COLO668 (cell line): ENCODE measurements around the gene SALL2.
"Not testable (repeated sequence)": the region's sequence is repeated elsewhere in the genome, so short reads cannot be mapped to it uniquely, and the experiment has no call there.

ENCODE experiments used
- DNase-seq: peaks from one replicate; lab custom pipeline; 2025; ENCODE audit not compliant: unreplicated experiment; lab: John Stamatoyannopoulos, UW

The SALL2 gene

DNA sequence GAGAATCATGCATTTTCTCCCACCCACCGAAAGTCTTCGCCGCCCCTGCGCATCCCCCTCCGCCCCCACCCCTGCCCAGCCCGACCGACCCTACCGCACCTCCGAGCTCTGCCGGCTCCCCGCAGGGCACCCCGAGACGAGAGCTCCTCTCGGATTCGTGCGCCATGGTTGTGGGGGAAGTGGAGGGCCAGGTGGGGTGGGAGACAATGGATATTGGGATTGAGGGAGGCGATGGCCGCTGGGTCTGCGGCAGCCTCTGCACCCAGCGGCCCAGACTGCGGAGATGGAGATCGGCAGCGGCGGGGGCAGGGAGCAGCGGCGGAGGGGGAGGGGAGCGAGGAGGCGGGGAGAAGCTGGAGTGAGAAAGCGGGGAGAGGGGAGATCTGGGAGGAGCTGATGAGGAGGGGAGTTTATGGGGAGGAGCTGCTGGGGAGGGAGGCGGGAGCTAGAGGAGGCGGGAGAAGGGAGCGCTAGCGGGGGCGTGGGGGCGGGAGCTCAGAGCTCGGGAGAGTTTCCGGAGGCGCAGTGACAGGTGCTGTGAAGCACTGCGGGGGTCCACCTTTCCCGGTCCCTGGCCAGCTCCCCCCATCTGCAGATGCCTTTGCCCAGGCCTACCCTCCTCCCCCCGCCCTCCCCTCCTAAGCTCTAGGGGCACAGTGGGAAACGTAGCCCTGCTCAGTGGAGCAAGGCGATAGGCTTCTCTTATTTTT lies at the start of gene SALL2:
Gene SALL2 (minus strand): TSS at position 385 of the 710 bp plus-strand sequence. CDS start 219 bp downstream, at position 166.
- peak; percentile 95 for DNase-seq

DNA sequence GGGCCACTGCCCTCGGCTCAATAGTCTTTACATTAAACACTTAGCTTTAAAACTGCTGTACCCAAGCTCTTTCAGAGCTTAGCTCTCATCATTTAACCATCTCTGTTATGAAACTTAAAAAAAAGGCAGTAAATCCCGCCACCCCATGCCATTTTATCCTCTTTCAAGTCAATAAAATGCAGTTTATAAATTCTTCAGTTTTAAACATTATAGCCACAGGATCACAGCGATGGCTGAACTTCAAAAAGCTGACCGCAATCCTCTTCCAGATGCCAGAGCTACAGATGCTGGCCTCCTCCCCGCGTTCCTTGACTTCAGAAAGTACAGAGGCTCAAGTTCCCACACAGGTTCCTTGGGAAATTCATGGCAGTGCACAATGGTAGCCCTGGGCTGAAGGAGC lies 49.5 kb upstream of the SALL2 start:
- no peak for DNase-seq

DNA sequence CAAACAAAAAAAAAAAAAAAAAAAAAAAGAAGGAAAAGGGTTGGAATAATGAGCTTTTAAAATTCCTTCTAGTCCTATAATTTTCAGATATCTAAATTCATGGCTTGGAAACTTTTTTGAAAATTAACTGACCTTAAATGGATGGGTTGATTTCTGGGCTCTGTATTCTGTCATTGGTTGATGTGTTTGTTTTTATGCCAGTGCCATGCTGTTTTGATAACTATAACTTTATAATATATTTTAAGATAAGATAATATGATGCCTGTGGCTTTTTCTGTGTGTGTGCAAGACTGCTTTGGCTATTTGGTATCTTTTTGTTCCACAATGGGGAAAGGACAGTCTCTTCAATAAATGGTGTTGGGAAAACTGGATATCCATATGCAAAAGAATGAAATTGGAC lies 46.5 kb upstream of the SALL2 start:
- DNase-seq: no peak

DNA sequence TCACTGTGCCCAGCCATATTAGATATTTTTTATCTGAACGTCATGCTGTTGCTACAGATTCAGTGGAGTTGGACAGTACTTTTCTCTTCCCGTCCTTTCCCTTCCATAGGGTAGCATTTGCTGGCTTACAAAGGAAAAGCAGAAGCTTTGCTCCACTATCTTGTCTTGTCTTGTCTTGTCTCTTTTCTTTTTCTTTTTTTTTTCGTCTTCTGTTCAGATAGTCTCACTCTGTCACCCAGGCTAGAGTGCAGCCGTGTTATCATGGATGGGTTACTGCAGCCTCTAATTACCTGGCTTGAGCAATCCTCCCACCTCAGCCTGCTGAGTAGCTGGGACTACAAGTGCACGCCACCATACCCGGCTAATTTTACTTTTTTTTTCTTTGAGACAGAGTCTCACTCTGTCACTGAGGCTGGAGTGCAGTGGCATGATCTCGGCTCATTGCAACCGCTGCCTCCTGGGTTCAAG lies 32.6 kb upstream of the SALL2 start:
- DNase-seq: no peak

DNA sequence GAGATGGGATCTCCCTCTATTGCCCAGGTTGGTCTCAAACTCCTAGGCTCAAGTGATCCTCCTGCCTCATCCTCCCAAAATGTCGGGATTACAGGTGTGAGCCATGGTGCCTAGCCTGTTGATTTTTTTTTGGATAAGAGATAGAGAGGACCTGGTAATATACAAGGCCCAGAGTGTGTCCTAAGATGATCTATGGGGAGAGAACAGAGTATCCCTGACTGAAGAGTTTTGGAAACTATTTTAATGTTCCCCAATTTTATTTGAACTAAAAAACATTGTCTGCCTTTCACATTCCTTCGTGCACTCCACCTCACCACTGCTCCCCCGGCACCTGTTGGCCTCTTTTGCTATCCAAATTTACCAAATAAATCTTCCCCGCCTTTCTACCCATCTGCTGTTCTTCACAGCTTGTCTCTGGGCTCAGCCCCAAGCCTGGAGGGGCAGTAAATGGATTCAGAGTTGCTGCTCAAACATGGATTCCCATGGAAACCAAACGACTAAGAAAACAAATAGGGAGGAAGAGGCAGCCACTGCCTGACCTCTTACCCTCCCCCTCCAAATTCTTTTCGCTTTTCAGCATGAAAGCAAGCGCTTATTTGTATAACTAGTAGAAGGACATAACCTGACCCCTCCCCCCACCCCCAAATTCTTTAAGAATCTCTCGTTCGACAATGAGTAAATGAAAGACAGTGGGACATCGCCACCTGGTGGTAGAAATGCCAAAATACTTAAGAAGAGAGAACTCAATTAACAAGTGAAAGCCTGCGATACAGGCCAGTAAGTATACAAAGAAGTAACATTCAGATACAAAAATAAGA lies 31.1 kb upstream of the SALL2 start:
- peak; percentile 84 for DNase-seq

DNA sequence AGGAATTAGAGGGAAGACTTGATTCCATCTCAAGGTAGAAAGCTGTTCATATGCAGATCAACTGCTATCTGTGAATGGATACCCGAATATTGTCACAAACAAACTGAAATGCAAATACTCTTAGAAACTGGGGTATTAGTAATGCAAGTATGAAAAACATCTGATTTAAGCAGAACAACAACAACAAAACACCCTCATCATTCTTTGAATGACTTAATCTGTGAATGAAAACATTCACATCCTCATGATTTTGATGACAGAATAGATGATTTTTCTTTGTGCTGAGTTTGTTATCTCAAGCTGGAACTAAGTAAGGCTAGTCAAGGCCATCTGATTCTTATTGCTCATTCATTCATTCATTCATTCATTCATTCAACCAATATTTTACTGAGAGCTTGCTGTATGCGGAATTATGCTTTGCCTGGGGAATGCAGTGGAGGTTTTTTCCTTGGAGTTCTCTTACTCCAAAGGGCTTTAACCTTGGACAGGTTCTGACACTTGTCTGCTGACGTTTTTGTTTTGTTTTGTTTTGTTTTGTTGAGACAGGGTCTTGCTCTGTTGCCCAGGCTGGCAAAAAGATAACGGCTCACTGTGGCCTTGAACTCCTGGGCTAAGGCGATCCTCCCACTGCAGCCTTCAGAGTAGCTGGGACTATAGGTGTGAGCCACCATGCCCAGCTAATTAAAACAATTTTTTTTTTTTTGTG lies 30.4 kb upstream of the SALL2 start:
- DNase-seq: no peak

DNA sequence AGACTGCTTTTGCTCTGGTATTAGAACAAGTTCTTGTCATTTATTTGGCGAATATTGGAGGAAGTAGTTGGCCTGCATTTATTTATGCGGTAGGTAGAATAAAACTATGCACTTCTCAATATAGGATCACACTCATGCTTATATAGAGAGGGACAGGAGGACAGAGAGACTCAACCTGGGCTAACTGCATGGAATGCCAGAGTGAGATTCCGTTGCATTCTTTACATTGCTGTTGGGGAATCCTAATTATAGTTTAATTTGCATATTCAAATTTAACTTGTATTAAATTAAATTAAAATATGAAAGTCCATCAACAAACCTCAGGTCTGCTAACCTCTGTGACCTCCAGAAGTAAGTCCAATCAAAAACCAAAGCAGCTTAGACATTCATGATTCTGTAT lies 27.1 kb upstream of the SALL2 start:
- no peak for DNase-seq

DNA sequence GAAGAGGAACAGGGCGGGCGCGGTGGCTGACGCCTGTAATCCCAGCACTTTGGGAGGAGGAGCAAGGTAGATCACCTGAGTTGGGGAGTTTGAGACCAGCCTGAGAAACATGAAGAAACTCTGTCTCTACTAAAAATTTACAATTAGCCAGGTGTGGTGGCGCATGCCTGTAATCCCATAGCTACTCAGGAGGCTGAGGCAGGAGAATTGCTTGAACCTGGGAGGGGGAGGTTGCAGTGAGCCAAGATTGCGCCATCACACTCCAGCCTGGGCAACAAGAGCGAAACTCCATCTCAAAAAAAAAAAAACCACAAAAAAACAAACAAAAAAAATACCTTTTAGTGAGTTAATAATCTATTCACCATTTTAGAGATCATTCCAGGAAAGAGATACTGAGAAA lies 18.4 kb upstream of the SALL2 start:
- DNase-seq: not testable (repeated sequence)

DNA sequence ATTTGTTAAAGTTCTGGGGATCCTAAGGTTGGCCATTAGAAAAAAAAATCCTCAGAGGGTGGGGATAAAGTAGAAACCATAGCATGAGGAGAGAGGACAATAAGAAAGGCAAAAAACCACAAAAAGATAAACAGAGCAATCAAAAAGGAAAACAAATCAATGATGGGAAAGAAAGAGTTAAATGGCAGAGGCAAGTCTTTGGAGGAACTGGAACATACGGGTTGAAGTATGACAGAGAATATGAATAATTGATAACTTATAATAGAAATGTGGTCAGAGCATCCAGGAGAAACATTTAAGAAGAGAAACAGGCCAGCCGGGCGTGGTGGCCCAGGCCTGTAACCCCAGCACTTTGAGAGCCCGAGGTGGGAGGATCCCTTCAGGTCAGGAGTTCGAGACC lies 17.8 kb upstream of the SALL2 start:
- DNase-seq: no peak

DNA sequence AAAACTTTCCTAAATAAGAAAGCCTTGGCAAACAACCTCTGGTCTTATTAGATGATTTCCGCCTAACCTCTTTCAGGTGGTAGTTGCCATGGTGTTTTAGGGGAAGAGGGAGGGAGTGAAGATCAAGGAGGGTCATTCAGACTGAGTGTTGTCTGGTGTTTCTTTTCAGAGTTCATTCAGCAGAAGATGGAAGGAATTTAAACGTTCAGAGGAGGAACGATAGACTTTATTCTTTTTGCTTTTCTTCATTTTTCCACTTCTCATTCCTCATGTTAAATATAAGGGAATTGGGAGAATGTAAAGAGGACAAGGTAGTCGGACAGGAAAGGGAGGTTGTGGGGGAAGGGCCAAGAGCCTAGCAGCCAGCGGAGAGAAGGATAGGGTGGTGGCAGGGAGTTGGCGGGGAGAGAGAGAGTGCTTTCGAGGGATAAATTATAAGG lies 17.4 kb upstream of the SALL2 start:
- DNase-seq: no peak

DNA sequence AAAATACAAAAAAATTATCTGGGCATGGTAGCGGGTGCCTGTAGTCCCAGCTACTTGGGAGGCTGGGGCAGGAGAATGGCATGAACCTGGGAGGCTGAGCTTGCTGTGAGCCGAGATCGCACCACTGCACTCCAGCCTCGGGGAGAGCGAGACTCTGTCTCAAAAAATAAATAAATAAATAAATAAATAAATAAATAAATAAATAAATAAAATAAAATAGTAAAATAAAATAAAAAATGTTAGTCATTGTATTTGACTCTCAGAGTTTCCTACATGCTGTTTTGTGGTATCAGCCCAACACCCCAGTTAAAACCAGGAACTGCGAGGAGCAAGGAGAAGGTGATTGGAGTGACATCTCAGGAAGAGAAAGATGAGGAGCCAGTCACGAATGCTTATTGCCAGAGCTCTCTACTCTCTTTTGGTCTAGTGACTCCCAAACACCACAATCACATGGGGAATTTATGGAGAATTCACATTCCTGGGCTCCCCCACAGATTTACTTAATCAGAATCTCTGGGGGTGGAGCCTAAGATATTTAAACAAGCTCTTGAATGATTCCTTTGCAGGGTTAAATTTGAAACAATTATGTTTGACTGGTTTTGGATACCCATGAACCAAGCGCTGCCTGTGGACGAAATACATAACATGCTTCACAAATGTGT lies 15.4 kb upstream of the SALL2 start:
- DNase-seq: no peak

DNA sequence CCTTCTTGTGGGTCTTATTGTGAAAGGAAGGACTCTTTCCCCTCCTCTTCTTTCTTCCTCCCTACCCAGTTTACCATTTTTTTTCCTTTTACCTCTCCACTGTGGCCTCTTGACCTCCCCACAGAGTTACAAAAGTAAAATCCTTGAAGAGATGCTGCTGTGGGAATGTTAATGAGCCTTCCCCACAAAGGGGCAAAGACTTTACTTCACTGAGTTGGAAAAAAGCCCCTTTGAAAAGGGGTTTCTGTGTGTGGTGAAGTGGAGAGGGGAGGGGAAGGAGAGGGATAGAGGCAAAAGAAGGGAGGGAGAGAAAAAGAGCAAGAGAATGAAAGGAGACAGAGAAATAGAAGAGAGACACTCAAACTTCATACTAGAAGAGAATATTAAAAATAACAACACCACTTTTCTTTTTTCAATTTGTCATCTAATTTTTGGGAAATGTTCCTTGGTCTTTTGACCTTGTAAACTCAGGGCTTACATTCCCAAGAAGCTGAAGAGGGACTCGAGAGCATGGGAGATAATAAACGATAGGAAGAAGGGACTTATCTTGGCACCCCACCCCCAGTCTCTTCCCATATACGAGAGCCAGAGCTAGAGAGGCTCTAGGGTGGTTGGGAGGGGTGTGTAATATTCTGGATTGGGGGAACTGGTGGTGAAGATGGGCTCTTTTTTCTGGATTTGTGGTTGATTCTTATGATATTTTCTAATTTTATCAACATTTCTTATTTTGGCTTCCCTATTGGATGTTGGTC lies 13.2 kb upstream of the SALL2 start:
- DNase-seq: no peak

DNA sequence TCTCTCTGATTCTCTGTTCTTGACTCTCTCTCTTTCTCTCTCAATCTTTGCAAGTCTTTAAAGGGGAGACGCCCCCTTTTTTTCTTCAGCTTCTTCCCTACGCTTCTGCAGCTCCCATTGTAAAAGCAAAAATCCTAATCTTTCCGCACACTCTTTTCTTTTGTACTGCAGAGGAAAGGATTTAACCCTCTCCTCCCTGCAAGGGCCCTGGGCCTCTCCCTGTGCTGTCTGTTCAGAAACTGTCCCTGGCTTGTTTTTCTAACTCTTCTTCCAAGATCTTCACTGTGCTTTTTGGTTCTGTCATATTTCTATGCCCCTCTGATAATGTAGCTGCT lies 10.9 kb upstream of the SALL2 start:
- no peak for DNase-seq

DNA sequence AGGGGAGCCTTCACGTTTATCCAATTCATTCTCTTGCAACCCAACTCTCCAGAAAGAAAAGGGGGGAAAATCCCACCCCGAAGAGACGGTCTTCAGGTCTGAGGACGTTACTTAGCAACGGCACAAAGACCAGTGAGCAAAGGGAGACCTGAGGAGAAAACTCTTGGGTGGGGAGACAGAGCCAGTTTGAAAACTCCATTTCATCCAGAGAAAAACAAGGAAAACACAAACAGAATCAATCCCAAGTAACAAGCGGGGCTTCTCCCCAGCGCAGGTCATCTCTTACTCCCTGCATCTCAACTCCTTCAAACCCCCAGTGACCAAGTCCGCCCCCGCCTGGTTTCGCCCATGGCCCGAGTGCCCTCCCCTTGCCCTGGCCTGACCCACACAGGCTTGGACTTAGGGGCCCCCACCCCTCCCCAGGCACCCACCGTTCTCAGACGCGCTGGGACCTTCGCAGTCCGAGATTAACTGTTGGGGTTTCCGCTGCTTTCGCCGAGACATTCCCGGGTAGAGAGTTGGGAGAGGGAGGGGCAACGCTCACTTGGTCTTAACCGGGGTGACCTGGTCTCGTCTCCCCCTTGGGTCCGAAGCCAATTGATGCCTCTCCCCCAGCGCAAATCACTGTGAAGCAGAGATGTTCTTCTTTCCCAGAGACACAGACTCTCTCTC lies 10.4 kb upstream of the SALL2 start:
- no peak for DNase-seq

DNA sequence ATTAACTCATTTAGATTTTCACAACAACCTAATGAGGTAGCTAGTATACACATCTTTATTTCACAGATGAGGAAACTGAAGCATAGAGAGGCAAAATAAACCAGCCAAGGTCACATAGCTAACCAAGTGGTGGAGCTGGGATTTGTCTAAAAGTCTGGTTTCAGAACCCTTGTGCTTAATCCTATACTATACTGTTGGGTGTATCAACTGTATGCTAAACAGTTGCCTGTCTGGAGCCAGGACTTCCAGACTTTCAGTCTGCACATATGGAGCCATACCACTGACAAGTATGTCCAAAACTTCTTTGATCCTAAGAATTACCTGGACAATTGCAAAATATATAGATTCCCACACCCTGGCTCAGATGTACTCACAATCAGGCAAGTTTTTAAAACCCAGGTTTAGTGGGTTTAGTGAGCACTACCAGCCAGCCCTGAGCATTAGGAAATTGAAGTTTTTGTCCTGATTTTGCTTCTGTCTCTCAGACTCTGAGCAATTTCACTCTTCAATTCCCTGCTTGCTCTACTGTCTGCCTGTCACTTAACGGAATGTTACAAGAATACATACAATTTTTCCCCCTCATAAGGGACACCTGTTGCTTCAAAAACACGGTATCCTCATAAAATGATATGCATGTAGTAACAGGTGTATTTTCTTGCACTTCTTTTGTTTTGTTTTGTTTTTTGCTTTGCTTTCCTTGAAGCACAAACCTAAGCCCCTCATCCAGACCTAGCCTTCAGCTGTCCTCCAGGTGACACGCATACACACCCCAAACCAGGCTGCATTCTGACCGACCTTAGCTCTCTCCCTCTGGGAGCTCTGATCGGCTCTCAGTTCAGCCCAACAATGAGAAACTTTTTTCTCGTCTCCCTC lies 9.6 kb upstream of the SALL2 start:
- DNase-seq: no peak

DNA sequence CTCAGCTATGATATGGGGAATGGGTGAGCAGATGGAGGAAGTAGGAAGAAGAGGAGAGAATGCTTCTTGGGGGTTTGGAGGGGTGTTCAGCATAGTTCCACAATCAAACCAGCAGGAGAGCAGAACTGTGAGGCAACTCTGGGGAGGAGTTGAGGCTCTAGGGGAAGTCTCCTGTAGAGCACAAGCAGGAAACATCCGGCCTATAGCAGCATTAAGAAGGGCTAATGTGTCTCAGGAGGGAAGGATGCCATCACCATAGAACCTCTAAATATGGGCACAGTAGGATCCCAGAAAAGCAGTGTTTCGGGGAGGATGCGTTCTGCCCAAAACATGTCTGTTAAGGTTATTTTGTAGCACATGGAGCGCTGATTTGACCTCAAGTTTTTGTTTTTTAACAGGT lies 8.4 kb upstream of the SALL2 start:
- DNase-seq: no peak

DNA sequence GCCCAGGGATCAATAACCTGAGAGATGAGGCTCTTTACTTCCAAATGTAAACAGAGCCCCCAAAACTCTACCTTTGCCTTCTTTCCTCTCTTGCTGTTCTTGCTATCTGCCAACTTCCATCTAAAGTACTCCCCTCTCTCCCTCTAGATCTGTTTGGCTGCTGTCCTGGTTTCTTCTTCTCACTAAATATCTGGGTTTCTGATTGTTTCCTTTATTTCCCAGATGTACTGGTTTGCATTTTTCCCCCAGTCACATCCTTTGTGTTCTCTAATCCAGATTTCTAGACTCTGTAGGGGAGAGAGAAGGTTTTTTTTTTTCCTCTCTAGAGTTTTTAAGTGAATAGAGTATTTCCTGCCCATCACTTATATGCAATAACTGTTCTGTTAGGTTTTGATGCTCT lies 7.1 kb upstream of the SALL2 start:
- no peak for DNase-seq

DNA sequence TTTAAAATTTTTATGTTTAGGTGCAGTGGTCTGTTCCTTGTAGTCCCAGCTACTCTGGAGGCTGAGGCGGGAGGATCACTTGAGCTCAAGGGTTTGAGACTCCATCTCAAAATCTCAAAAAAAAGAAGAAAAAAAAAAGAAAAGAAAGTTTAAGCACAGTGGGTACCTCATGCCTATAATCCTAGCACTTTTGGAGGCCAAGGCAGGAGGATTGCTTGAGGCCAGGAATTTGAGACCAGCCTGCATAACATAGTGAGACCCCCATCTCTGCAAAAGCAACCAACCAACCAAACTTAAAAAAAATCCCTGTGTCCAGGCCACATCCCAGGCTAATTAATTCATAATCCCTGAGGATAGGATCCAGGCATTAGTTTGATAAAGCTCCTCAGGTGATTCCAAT lies 3.4 kb upstream of the SALL2 start:
- DNase-seq: no peak
